Astrocyte of the cerebellum (primary cell): ENCODE data around the gene F8.
"Not testable (repeated sequence)": the region's sequence is repeated elsewhere in the genome, so short reads cannot be mapped to it uniquely, and the experiment has no call there.

Experiments used
- DNase-seq: peaks from one replicate; pipeline ENCODE4 v3.0.0-alpha.2; 2011; ENCODE audit warnings: low read depth
- H3K4me3 ChIP-seq: 2 replicates; pipeline ENCODE4 v1.5.1; 2011; ENCODE audit warnings: mild to moderate bottlenecking, low read depth, low read length, moderate library complexity
- CTCF ChIP-seq: IDR thresholded peaks from 2 replicates; pipeline ENCODE4 v1.5.1; 2012; ENCODE audit warnings: low read length, low read depth, moderate library complexity, mild to moderate bottlenecking; ENCODE audit errors: missing control alignments
- in situ Hi-C: cut with HindIII; loops from 2 replicates; pipeline ENCODE4 v1.10.0; 2017; ENCODE audit warnings: low sequenced_read_pairs

The F8 gene

GRCh38 chrX:154873329-154873728, 149.2 kb downstream of the F8 start:
- H3K4me3 ChIP-seq = no peak overlapping the region

GRCh38 chrX:154868522-154868921, 154.0 kb downstream of the F8 start:
- in situ Hi-C loops = not testable (repeated sequence)

More at GRCh38 chrX:154873329-154873728, 149.2 kb downstream of the F8 start:
- TF ChIP-seq CTCF = no peak
- DNase-seq = no peak
- in situ Hi-C loops = no loop called here

GRCh38 chrX:154855256-154855655, 167.3 kb downstream of the F8 start:
- in situ Hi-C loops = no loop called here
- no peak overlapping the region for H3K4me3 ChIP-seq
- no peak for DNase-seq

More at GRCh38 chrX:154868522-154868921, 154.0 kb downstream of the F8 start:
- DNase-seq, H3K4me3 ChIP-seq: not testable (repeated sequence)

GRCh38 chrX:154850957-154851611, 171.4 kb downstream of the F8 start:
- no peak overlapping the region for H3K4me3 ChIP-seq
- TF ChIP-seq CTCF = no peak
- in situ Hi-C loops = no loop called here
- no peak for DNase-seq

More at GRCh38 chrX:154855256-154855655, 167.3 kb downstream of the F8 start:
- no peak for TF ChIP-seq CTCF

GRCh38 chrX:154840856-154841255, 181.7 kb downstream of the F8 start:
- peak; percentile 31 for DNase-seq
- in situ Hi-C loops = no loop called here
- H3K4me3 ChIP-seq = no peak overlapping the region
- peak; percentile 32 for TF ChIP-seq CTCF

GRCh38 chrX:154836163-154836562, 186.4 kb downstream of the F8 start:
- no peak for DNase-seq
- in situ Hi-C loops = no loop called here

More at GRCh38 chrX:154836163-154836562, 186.4 kb downstream of the F8 start:
- H3K4me3 ChIP-seq = no peak overlapping the region
- no peak for TF ChIP-seq CTCF
